Adrenal gland (tissue), 12 donors: ENCODE data around the gene AGBL5. TPM values are rescaled to one million over a fixed set of nuclear protein-coding genes. Genes with fewer than 3 reads are reported as not detected.

Source experiments
- DNase-seq, 7 donors: peaks; one replicate each; pipeline ENCODE4 v3.0.0-alpha.2; 2019 to 2020
- H3K27ac ChIP-seq, 5 donors: fragments of 200-600 bp; sonication (generic) in 4 of 5; 1 replicate in 3 of 5; 2 replicates in 2 of 5; pipeline versions ENCODE4 v1.5.1 to v1.8.0; 2016 to 2020; ENCODE audit warnings: mild to moderate bottlenecking in 1 of 5
- H3K27me3 ChIP-seq: fragments of 200-600 bp; 2 replicates; pipeline ENCODE4 v1.8.0; 2021
- H3K36me3 ChIP-seq, 2 donors: fragments of 200-600 bp; replicated peaks in 1 of 2; 1 replicate in 1 of 2; 2 replicates in 1 of 2; pipeline versions ENCODE4 v1.5.1 to v1.8.0; 2018 to 2022
- H3K4me1 ChIP-seq, 2 donors: fragments of 200-600 bp; replicated peaks in 1 of 2; 1 replicate in 1 of 2; 2 replicates in 1 of 2; pipeline versions ENCODE4 v1.5.1 to v1.8.0; 2018 to 2021
- H3K4me3 ChIP-seq, 4 donors: fragments of 200-600 bp; sonication (generic) in 3 of 4; one replicate each; pipeline ENCODE4 v1.5.1; 2016 to 2018
- H3K9me3 ChIP-seq, 3 donors: fragments of 200-600 bp; sonication (generic) in 1 of 3; replicated peaks in 1 of 3; 1 replicate in 2 of 3; 2 replicates in 1 of 3; pipeline versions ENCODE4 v1.5.1 to v1.8.0; 2016 to 2021
- POLR2A ChIP-seq, 2 donors: fragments of 450-650 bp; IDR thresholded peaks; one replicate each; pipeline ENCODE4 v1.6.1; 2017; ENCODE audit warnings: antibody characterized with exemption in 2 of 2, mild to moderate bottlenecking in 2 of 2, moderate library complexity in 1 of 2
- WGBS, 4 donors: extraction: QIAGEN DNeasy Blood & Tissue Kit in 2 of 4; methylation state at CpG; one replicate each; pipeline versions ENCODE4 v1.1.5 to v1.1.7; 2013 to 2017; 5-methylcytosine and 5-hydroxymethylcytosine counted together
- intact Hi-C, 2 donors: fragments of 100-400 bp; cut with DNase I; formaldehyde crosslinking; loops; one replicate each; pipeline versions ENCODE4 v1.14.1 to v1.15.0; 2022 to 2023
- polyA plus RNA-seq, 3 donors: library from polyadenylated mRNA; stranded (reverse); fragments of 200-250 nt in 2 of 3; fragments of 350-450 nt in 1 of 3; fragmentation: Illumina TruSeq in 1 of 3; extraction: RNeasy Lipid Tissue Mini Kit (QIAGEN cat#74804) in 1 of 3; gene quantifications; one replicate each; pipeline ENCODE4 v1.2.3, GENCODE V29; 2013 to 2014
- total RNA-seq, 9 donors: library from RNA; depleted of rRNA in 4 of 9; stranded (reverse); fragments of >200 nt in 4 of 9; fragments of 120-200 nt in 1 of 9; fragmentation: NEBNext Ultra II Directional in 1 of 9; extraction: Animal tissue kit (Norgen Biotek cat#: 25700) in 1 of 9; gene quantifications; one replicate each; pipeline versions ENCODE4 v1.1.0 to v1.2.4, GENCODE V29; 2013 to 2023
- TF ChIP-seq, protein P1 (sequence below), 6 experiments: fragments of 450-650 bp in 4 of 6; fragments of 200-600 bp in 2 of 6; sonication (generic) in 1 of 6; IDR thresholded peaks; 1 replicate in 5 of 6; 2 replicates in 1 of 6; pipeline versions ENCODE4 v1.5.1 to v1.8.0; 2016 to 2021; ENCODE audit warnings: antibody characterized with exemption in 6 of 6, mild to moderate bottlenecking in 2 of 6, moderate library complexity in 1 of 6
- donor health status: healthy with polysubstance abuse.
- donor health status: Bipolar disorder and iron deficiency.
- donor health status: DM: yes; HTN: yes; CAD: no.
- donor health status: DM: no; HTN: no; CAD: no.
- donor health status: DM: no; HTN: no; CAD: no.
- donor health status: DM: yes; HTN: yes; CAD: no.

Gene AGBL5
- total and polyA plus RNA-seq, 12 donors, result 21.2 to 42.4 (median 30.6) TPM

DNA sequence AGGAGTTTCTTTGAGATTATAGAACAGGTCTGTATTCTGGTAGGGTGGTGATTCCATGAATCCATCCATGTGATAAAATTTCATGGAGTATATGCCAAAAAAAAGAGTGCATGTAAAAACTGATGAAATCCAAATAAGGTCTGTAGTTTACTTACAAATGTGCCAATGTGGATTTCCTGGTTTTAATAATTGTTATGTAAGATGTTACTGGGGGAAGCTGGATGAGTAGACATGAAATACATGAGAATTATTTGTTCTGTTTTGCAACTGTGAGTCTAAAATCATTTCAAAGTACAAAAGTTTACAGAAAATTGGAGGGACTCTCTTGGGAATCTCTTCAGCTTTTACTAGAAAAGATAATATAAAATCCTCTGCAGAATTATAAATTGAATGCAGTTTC is 42.4 kb upstream of the AGBL5 start:
- no peaks in the 10 kb centered on the region for H3K27me3 ChIP-seq
- H3K4me3 ChIP-seq, result no peak overlapping the region
- H3K27ac ChIP-seq, result no peak overlapping the region
- H3K9me3 ChIP-seq, result no peaks in the 10 kb centered on the region
- H3K36me3 ChIP-seq, result no peaks in the 10 kb centered on the region
- DNase-seq, result no peak
- intact Hi-C loops, result no loop called here
- peaks cover 9 to 31% of the 10 kb centered on the region in 2 donors for H3K4me1 ChIP-seq
- TF ChIP-seq, protein P1, sequence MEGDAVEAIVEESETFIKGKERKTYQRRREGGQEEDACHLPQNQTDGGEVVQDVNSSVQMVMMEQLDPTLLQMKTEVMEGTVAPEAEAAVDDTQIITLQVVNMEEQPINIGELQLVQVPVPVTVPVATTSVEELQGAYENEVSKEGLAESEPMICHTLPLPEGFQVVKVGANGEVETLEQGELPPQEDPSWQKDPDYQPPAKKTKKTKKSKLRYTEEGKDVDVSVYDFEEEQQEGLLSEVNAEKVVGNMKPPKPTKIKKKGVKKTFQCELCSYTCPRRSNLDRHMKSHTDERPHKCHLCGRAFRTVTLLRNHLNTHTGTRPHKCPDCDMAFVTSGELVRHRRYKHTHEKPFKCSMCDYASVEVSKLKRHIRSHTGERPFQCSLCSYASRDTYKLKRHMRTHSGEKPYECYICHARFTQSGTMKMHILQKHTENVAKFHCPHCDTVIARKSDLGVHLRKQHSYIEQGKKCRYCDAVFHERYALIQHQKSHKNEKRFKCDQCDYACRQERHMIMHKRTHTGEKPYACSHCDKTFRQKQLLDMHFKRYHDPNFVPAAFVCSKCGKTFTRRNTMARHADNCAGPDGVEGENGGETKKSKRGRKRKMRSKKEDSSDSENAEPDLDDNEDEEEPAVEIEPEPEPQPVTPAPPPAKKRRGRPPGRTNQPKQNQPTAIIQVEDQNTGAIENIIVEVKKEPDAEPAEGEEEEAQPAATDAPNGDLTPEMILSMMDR (IDR thresholded peaks at IDR 0.05), result no peak
- no peak for TF ChIP-seq POLR2A (IDR thresholded peaks at IDR 0.05)

DNA sequence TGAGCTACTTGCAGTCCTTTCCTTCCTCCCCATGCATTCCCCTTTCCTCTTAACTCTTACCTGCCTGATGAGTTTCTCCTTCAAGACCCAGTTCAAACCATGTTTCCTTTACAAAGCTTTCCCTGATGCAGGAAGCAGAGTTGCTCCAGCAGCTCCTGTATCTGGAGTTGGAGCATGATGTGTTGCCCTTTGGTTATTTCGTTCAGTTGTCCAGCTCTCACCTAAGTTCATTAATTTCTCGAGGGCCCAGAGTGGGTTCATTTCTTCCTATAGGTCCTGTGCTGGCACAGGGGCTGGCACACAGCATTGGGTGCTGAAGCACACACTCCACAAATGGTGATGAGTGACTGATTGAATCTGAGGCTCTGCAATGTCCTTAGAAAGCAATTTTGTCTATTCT is 41.8 kb upstream of the AGBL5 start:
- no peaks in the 10 kb centered on the region for H3K27me3 ChIP-seq
- 64 to 88% (median 81%) methylated on average over 2 of the region's 2 CpGs for WGBS, 4 donors
- no peak for TF ChIP-seq POLR2A (IDR thresholded peaks at IDR 0.05)
- TF ChIP-seq, protein P1 (IDR thresholded peaks at IDR 0.05), result no peak
- no peak overlapping the region for H3K27ac ChIP-seq
- H3K9me3 ChIP-seq, result no peaks in the 10 kb centered on the region
- no peak overlapping the region for H3K4me3 ChIP-seq
- no peaks in the 10 kb centered on the region for H3K36me3 ChIP-seq
- intact Hi-C loops, result loop anchor here in 1 of 2 donors (10.0 kb wide), 1 partner anchor 175 kb away; no protein-coding TSS in a partner anchor
- DNase-seq, result no peak
- peaks cover 9 to 31% of the 10 kb centered on the region in 2 donors for H3K4me1 ChIP-seq

DNA sequence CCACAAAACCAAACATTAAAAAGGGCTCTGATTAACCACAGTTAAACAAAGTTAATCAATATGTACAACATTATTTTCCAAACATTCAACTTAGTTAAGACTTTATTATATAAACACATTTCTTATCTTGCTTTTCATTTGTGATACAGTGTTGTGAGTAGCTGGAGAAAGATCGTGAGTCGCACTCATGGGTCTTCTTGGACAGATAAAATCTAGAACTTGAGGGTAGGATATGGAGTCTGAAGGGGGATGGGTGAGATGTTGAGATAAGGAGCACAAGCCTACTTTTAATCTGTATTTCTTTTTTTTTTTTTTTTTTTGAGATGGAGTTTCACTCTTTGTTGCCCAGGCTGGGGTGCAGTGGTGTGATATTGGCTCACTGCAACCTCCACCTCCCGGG is 41.3 kb upstream of the AGBL5 start:
- Histone ChIP-seq H3K27ac (no peak overlapping the region), H3K27me3 (no peaks in the 10 kb centered on the region), H3K4me3 (no peak overlapping the region), H3K9me3 (no peaks in the 10 kb centered on the region), H3K4me1 (peaks cover 9 to 31% of the 10 kb centered on the region in 2 donors), H3K36me3 (no peaks in the 10 kb centered on the region)
- no peak for DNase-seq
- intact Hi-C loops, result loop anchor here in 1 of 2 donors (10.0 kb wide), 1 partner anchor 175 kb away; no protein-coding TSS in a partner anchor
- WGBS, 4 donors, result 74 to 79% (median 76%) methylated on average over 3 of the region's 3 CpGs
- TF ChIP-seq, protein P1 (IDR thresholded peaks at IDR 0.05), result no peak
- no peak for TF ChIP-seq POLR2A (IDR thresholded peaks at IDR 0.05)

DNA sequence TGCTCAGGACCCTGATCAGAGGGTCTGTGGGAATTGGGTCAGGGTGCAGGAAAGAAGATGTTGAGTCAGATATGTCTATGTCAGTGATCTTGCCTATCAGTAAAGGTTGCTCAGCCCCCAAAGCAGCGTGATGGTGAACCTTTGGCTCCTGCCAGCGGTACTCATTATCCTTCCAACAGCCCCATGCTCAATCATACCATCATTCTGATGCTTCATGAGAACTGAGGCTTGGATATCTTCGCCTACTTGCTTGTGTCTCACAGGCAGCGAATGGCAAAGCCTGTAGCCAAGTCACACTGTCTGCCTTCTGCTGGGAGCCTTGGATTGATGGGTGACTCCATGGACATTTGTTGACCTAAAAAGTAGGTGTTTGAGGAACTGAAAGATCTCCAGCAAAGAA is 37.7 kb upstream of the AGBL5 start:
- Histone ChIP-seq H3K36me3 (no peaks in the 10 kb centered on the region), H3K4me1 (peaks cover 0 to 33% of the 10 kb centered on the region in 2 donors), H3K9me3 (no peaks in the 10 kb centered on the region), H3K4me3 (no peak overlapping the region), H3K27me3 (no peaks in the 10 kb centered on the region), H3K27ac (no peak overlapping the region)
- WGBS, 4 donors, result 97 to 100% (median 98%) methylated on average over 2 to 4 of the region's 4 CpGs
- intact Hi-C loops, result loop anchor here in 1 of 2 donors (10.0 kb wide), 1 partner anchor 179 kb away; no protein-coding TSS in a partner anchor
- no peak for DNase-seq
- TF ChIP-seq, protein P1 (IDR thresholded peaks at IDR 0.05), result no peak
- no peak for TF ChIP-seq POLR2A (IDR thresholded peaks at IDR 0.05)
